H1 (cell line): ENCODE measurements around the gene CTPS2. TPM values are rescaled to one million over a fixed set of nuclear protein-coding genes. Genes with fewer than 3 reads are reported as not detected.

ENCODE experiments used
- CTCF ChIA-PET: fragments of 300-600 bp; sonication (Branson Sonifier 250); formaldehyde crosslinking; loops from one replicate; lab custom pipeline; 2021; ENCODE audit not compliant: partially characterized antibody; lab: Charles Lee
- POLR2A ChIA-PET: fragments of 300-600 bp; sonication (Branson Sonifier 250); formaldehyde crosslinking; loops from one replicate; lab custom pipeline; 2021; ENCODE audit warnings: inconsistent platforms; ENCODE audit not compliant: partially characterized antibody; lab: Charles Lee
- DNase-seq, 2 experiments: peaks; one replicate each; pipeline versions ENCODE4 v3.0.0 to v3.0.0-alpha.2; 2010 to 2022; ENCODE audit warnings: low spot score in 2 of 2, low read depth in 1 of 2, mixed read lengths in 1 of 2
- FAIRE-seq: peaks from 2 replicates; lab custom pipeline; 2011; peaks lifted over from hg19 to GRCh38; lab: Jason Lieb, UNC
- H2AFZ ChIP-seq: 2 replicates; pipeline ENCODE4 v1.8.1; 2012; ENCODE audit warnings: low read length, inconsistent platforms
- H2AK5ac ChIP-seq: 2 replicates; pipeline ENCODE4 v1.6.1; 2013; ENCODE audit warnings: low read depth, low read length
- H2BK120ac ChIP-seq: replicated peaks from 2 replicates; pipeline ENCODE3; 2013; ENCODE audit warnings: low read depth, low read length, inconsistent platforms
- H2BK12ac ChIP-seq: 2 replicates; pipeline ENCODE4 v1.6.1; 2013; ENCODE audit warnings: low read depth, low read length
- H2BK15ac ChIP-seq: 2 replicates; pipeline ENCODE4 v1.6.1; 2013; ENCODE audit warnings: low read length
- H2BK20ac ChIP-seq: 2 replicates; pipeline ENCODE4 v1.6.1; 2013; ENCODE audit warnings: low read length
- H2BK5ac ChIP-seq: 2 replicates; pipeline ENCODE4 v1.6.1; 2013; ENCODE audit warnings: low read depth, low read length
- H3K14ac ChIP-seq: 2 replicates; pipeline ENCODE4 v1.6.1; 2013; ENCODE audit warnings: inconsistent platforms; ENCODE audit not compliant: insufficient read length
- H3K18ac ChIP-seq: 2 replicates; pipeline ENCODE4 v1.6.1; 2013; ENCODE audit warnings: low read length; ENCODE audit errors: extremely low read depth
- H3K23ac ChIP-seq: 2 replicates; pipeline ENCODE4 v1.6.1; 2013; ENCODE audit warnings: inconsistent platforms; ENCODE audit not compliant: insufficient read length
- H3K23me2 ChIP-seq: 2 replicates; pipeline ENCODE4 v1.6.1; 2013; ENCODE audit warnings: low read depth, low read length
- H3K27ac ChIP-seq: 2 replicates; pipeline ENCODE4 v1.6.1; 2011; ENCODE audit warnings: low read depth, low read length, inconsistent platforms
- H3K27me3 ChIP-seq, 4 experiments: replicated peaks in 1 of 4; 1 replicate in 1 of 4; 2 replicates in 3 of 4; pipeline versions ENCODE4 v1.6.1 to v1.8.1; 2011 to 2013; ENCODE audit warnings: low read length in 3 of 4, mild to moderate bottlenecking in 3 of 4, inconsistent platforms in 2 of 4, mixed read lengths in 2 of 4, moderate library complexity in 1 of 4; ENCODE audit not compliant: control insufficient read depth in 3 of 4, insufficient read depth in 3 of 4; ENCODE audit errors: extremely low read depth in 1 of 4
- H3K36me3 ChIP-seq, 4 experiments: 2 replicates each; pipeline versions ENCODE4 v1.6.1 to v1.8.1; 2011 to 2013; ENCODE audit warnings: mild to moderate bottlenecking in 4 of 4, low read length in 3 of 4, moderate library complexity in 2 of 4, control low read depth in 1 of 4, inconsistent platforms in 1 of 4; ENCODE audit not compliant: insufficient read depth in 4 of 4, control insufficient read depth in 2 of 4
- H3K4ac ChIP-seq: replicated peaks from 2 replicates; pipeline ENCODE3; 2013; ENCODE audit warnings: low read length, low read depth, mixed read lengths, inconsistent platforms; ENCODE audit not compliant: insufficient read length
- H3K4me1 ChIP-seq, 4 experiments: replicated peaks in 1 of 4; 1 replicate in 1 of 4; 2 replicates in 3 of 4; pipeline versions ENCODE4 v1.6.1 to v1.8.1; 2011 to 2013; ENCODE audit warnings: low read length in 3 of 4, inconsistent platforms in 2 of 4, mixed read lengths in 1 of 4; ENCODE audit not compliant: insufficient read depth in 4 of 4, control insufficient read depth in 3 of 4
- H3K4me2 ChIP-seq, 2 experiments: 2 replicates each; pipeline versions ENCODE4 v1.6.1 to v1.8.1; 2011 to 2013; ENCODE audit warnings: low read depth in 2 of 2, low read length in 2 of 2, control low read depth in 1 of 2, inconsistent platforms in 1 of 2, mild to moderate bottlenecking in 1 of 2; ENCODE audit not compliant: insufficient read depth in 1 of 2
- H3K4me3 ChIP-seq, 4 experiments: fragments of 200-600, 300-600 bp in 1 of 4; sonication (generic), shearing (Covaris generic), sonication (Bioruptor Twin) in 1 of 4; 2 replicates each; pipeline versions ENCODE4 v1.5.1 to v1.8.1; 2011 to 2016; ENCODE audit warnings: low read length in 4 of 4, low read depth in 3 of 4, control low read depth in 2 of 4, inconsistent platforms in 2 of 4, mild to moderate bottlenecking in 2 of 4, mixed read lengths in 1 of 4, moderate library complexity in 1 of 4; ENCODE audit not compliant: insufficient read depth in 2 of 4; ENCODE audit errors: extremely low read depth in 1 of 4
- H3K56ac ChIP-seq: replicated peaks from 2 replicates; pipeline ENCODE3; 2013; ENCODE audit warnings: low read depth, mild to moderate bottlenecking, mixed read lengths, low read length, inconsistent platforms; ENCODE audit not compliant: insufficient read length
- H3K79me1 ChIP-seq: 2 replicates; pipeline ENCODE4 v1.6.1; 2013; ENCODE audit warnings: low read depth, low read length, control low read depth
- H3K79me2 ChIP-seq, 2 experiments: 2 replicates each; pipeline versions ENCODE4 v1.6.1 to v1.8.1; 2012 to 2013; ENCODE audit warnings: low read length in 2 of 2, mild to moderate bottlenecking in 2 of 2, inconsistent platforms in 1 of 2; ENCODE audit not compliant: insufficient read depth in 2 of 2, control insufficient read depth in 1 of 2
- H3K9ac ChIP-seq, 4 experiments: replicated peaks in 1 of 4; 1 replicate in 1 of 4; 2 replicates in 3 of 4; pipeline versions ENCODE4 v1.6.1 to v1.8.1; 2011 to 2013; ENCODE audit warnings: low read depth in 3 of 4, low read length in 3 of 4, control low read depth in 2 of 4, mild to moderate bottlenecking in 2 of 4, moderate library complexity in 2 of 4, inconsistent platforms in 1 of 4; ENCODE audit errors: extremely low read depth in 1 of 4
- H3K9me3 ChIP-seq, 2 experiments: 2 replicates each; pipeline versions ENCODE4 v1.6.1 to v1.8.1; 2012 to 2013; ENCODE audit warnings: mild to moderate bottlenecking in 2 of 2, moderate library complexity in 2 of 2, control low read depth in 1 of 2, inconsistent platforms in 1 of 2, low read depth in 1 of 2, low read length in 1 of 2, mixed read lengths in 1 of 2; ENCODE audit not compliant: insufficient read depth in 2 of 2
- H4K20me1 ChIP-seq, 2 experiments: replicated peaks in 1 of 2; 2 replicates each; pipeline versions ENCODE3 to v1.8.1; 2011 to 2013; ENCODE audit warnings: inconsistent platforms in 2 of 2, low read length in 2 of 2, mild to moderate bottlenecking in 1 of 2; ENCODE audit not compliant: insufficient read depth in 2 of 2, control insufficient read depth in 1 of 2
- H4K5ac ChIP-seq: 2 replicates; pipeline ENCODE4 v1.6.1; 2013; ENCODE audit warnings: low read length, low read depth, mixed read lengths, inconsistent platforms; ENCODE audit not compliant: insufficient read length
- H4K8ac ChIP-seq: 2 replicates; pipeline ENCODE4 v1.8.0; 2013; ENCODE audit warnings: mild to moderate bottlenecking, moderate library complexity, low read length, inconsistent platforms; ENCODE audit not compliant: insufficient read depth; ENCODE audit errors: extremely low read depth
- H4K91ac ChIP-seq: replicated peaks from 2 replicates; pipeline ENCODE3; 2013; ENCODE audit warnings: low read length, mixed read lengths, inconsistent platforms; ENCODE audit not compliant: insufficient read length
- ASH2L ChIP-seq: fragments of 200-600, 300-600 bp; sonication (generic); IDR thresholded peaks from one replicate; pipeline ENCODE4 v1.7.1; 2017; ENCODE audit warnings: low read length
- BCL11A ChIP-seq, 2 experiments: IDR thresholded peaks; one replicate each; pipeline ENCODE4 v1.6.1; 2011; ENCODE audit warnings: low read depth in 2 of 2, low read length in 2 of 2, mild to moderate bottlenecking in 2 of 2
- CREB1 ChIP-seq: IDR thresholded peaks from 2 replicates; pipeline ENCODE4 v1.6.1; 2012; ENCODE audit warnings: inconsistent platforms
- GTF2F1 ChIP-seq: IDR thresholded peaks from 2 replicates; pipeline ENCODE4 v1.6.1; 2012; ENCODE audit warnings: low read depth, low read length, improper control_type of control experiment, borderline replicate concordance
- HDAC2 ChIP-seq, 2 experiments: fragments of 300-600 bp in 1 of 2; sonication (generic) in 1 of 2; IDR thresholded peaks; 2 replicates each; pipeline ENCODE4 v1.6.1; 2011 to 2012; ENCODE audit warnings: low read depth in 2 of 2, low read length in 2 of 2, mild to moderate bottlenecking in 2 of 2, moderate library complexity in 2 of 2, borderline replicate concordance in 1 of 2, inconsistent platforms in 1 of 2
- HDAC6 ChIP-seq: IDR thresholded peaks from one replicate; pipeline ENCODE4 v1.7.1; 2012; ENCODE audit warnings: low read depth, mild to moderate bottlenecking, inconsistent platforms, low read length, moderate library complexity
- POLR2AphosphoS5 ChIP-seq: IDR thresholded peaks from 2 replicates; pipeline ENCODE4 v1.6.1; 2011; ENCODE audit warnings: low read depth, low read length
- RBBP5 ChIP-seq: IDR thresholded peaks from 2 replicates; pipeline ENCODE4 v1.7.1; 2012; ENCODE audit warnings: low read depth, mild to moderate bottlenecking, inconsistent platforms, low read length, moderate library complexity, borderline replicate concordance
- SIRT6 ChIP-seq: IDR thresholded peaks from one replicate; pipeline ENCODE4 v1.7.1; 2012; ENCODE audit warnings: low read length, inconsistent platforms
- SP1 ChIP-seq: IDR thresholded peaks from 2 replicates; pipeline ENCODE4 v1.6.1; 2011; ENCODE audit warnings: low read depth, low read length
- TAF7 ChIP-seq: optimal IDR thresholded peaks from 2 replicates; pipeline ENCODE3; 2011; ENCODE audit warnings: low read depth, mild to moderate bottlenecking, inconsistent platforms, low read length, moderate library complexity, borderline replicate concordance
- TBP ChIP-seq: IDR thresholded peaks from 2 replicates; pipeline ENCODE4 v1.6.1; 2011; ENCODE audit warnings: low read depth, low read length, improper control_type of control experiment
- TEAD4 ChIP-seq: IDR thresholded peaks from 2 replicates; pipeline ENCODE4 v1.6.1; 2012; ENCODE audit warnings: low read depth, low read length, inconsistent platforms, mixed read lengths
- USF2 ChIP-seq: IDR thresholded peaks from 2 replicates; pipeline ENCODE4 v1.6.1; 2011; ENCODE audit warnings: low read length, improper control_type of control experiment
- WGBS, 2 experiments: shearing (Covaris generic) in 1 of 2; methylation state at CpG; one replicate each; pipeline versions ENCODE4 v1.1.6 to v1.1.7; 2013 to 2015; ENCODE audit warnings: low lambda C conversion rate in 2 of 2, mixed read lengths in 2 of 2, inconsistent platforms in 1 of 2, low coverage in 1 of 2, missing lambda C conversion rate in 1 of 2; ENCODE audit not compliant: insufficient replicate concordance in 2 of 2, insufficient coverage in 1 of 2, insufficient read length in 1 of 2; ENCODE audit errors: extremely low coverage in 1 of 2, missing lambda C conversion rate in 1 of 2; 5-methylcytosine and 5-hydroxymethylcytosine counted together
- polyA plus RNA-seq, 7 experiments: library from polyadenylated mRNA; depleted of rRNA in 3 of 7; stranded (reverse) in 5 of 7; unstranded in 2 of 7; fragments of >200 nt in 5 of 7; fragments of 200-250 nt in 2 of 7; gene quantifications; 1 replicate in 5 of 7; 2 replicates in 1 of 7; 4 replicates in 1 of 7; pipeline versions ENCODE4 v1.2.1 to v1.2.3, GENCODE V29; 2011 to 2013; ENCODE audit warnings: missing spikeins in 2 of 7, mixed read lengths in 2 of 7
- total RNA-seq: library from RNA; stranded (reverse); fragmentation: NEBNext Ultra II Directional; extraction: Animal tissue kit (Norgen Biotek cat#: 25700); gene quantifications from 2 replicates; pipeline ENCODE4 v1.2.1, GENCODE V29; 2021

Gene CTPS2
- total and polyA plus RNA-seq, 2 of the 8 experiments (the other 6 are each of a cell fraction or from before 2014, with no cell fraction given): 17.1 to 34.0 TPM

- Histone ChIP-seq H3K4me3 (no peak overlapping the region), H3K4me1 (peaks cover 0 to 3% (median 2%) of the 10 kb centered on the region in 4 experiments; a peak in 1 of 7 replicates), H3K9ac (no peak overlapping the region), H2BK120ac (peak overlapping the region; percentile 64), H4K8ac (no peak overlapping the region), H3K18ac (no peak overlapping the region), H3K23ac (no peak overlapping the region), H2BK15ac (no peak overlapping the region), H2BK5ac (no peak overlapping the region), H4K91ac (no peak overlapping the region), H3K36me3 (peaks cover 0 to 22% (median 3%) of the 10 kb centered on the region in 4 experiments; a peak in 4 of 8 replicates), H3K79me2 (no peaks in the 10 kb centered on the region), H2BK20ac (no peak overlapping the region), H3K4ac (no peak overlapping the region), H4K20me1 (no peaks in the 10 kb centered on the region), H2AK5ac (no peak overlapping the region), H3K23me2 (no peaks in the 10 kb centered on the region), H3K27ac (no peak overlapping the region), H3K14ac (no peak overlapping the region), H3K27me3 (no peaks in the 10 kb centered on the region), H3K79me1 (no peaks in the 10 kb centered on the region), H2AFZ (no peak overlapping the region), H3K56ac (no peak overlapping the region), H3K4me2 (no peak overlapping the region), H3K9me3 (no peaks in the 10 kb centered on the region), H4K5ac (no peak overlapping the region), H2BK12ac (no peak overlapping the region)
- CTCF ChIA-PET: no interaction called here
- 67% methylated on average over 1 of the region's 1 CpG; no CpG with 5 or more reads in 1 of the 2 experiments for WGBS, 2 experiments
- peak; percentile 13 for FAIRE-seq
- no peak for DNase-seq
- POLR2A ChIA-PET: no interaction called here
- TF ChIP-seq SP1 (no peak), TBP (no peak), HDAC6 (no peak), ASH2L (no peak), SIRT6 (no peak), GTF2F1 (no peak), USF2 (no peak), CREB1 (no peak), TAF7 (no peak), BCL11A (IDR thresholded peaks at IDR 0.05; ENCODE audit: low read depth in 2 of 2, low read length in 2 of 2) (no peak), RBBP5 (no peak), TEAD4 (no peak), POLR2AphosphoS5 (no peak), HDAC2 (IDR thresholded peaks at IDR 0.05; ENCODE audit: borderline replicate concordance in 1 of 2, low read depth in 2 of 2, low read length in 2 of 2) (no peak)
Observed at GRCh38 chrX:16610121-16610621, 102.3 kb downstream of the CTPS2 start.
